ENCODE results near the gene FAH. TPM values are rescaled to one million over a fixed set of nuclear protein-coding genes. Genes with fewer than 3 reads are reported as not detected.

Gene FAH
- total and polyA plus RNA-seq, 10 of the 15 experiments (the other 5 are each of a cell fraction or from before 2014, with no cell fraction given): 36.3 to 121 (median 62.0) TPM

- no peak for TF ChIP-seq MLLT1 (IDR thresholded peaks at IDR 0.05)
These were observed 6.5 kb downstream of the FAH start (continued) for GRCh38 chr15:80159301-80159700.

GRCh38 chr15:80159811-80160569, 7.2 kb downstream of the FAH start:
- WGBS (ENCODE audit: insufficient coverage, insufficient replicate concordance, low lambda C conversion rate, missing lambda C conversion rate): 85% methylated on average over 12 of the region's 12 CpGs
- no peaks in the 10 kb centered on the region for H3K79me2 ChIP-seq (ENCODE audit: control insufficient read depth, insufficient read depth, low read length)
- H3K9me3 ChIP-seq (replicated peaks; ENCODE audit: control insufficient read depth, insufficient read depth, low read length): no peaks in the 10 kb centered on the region
- peaks cover 20% of the 10 kb centered on the region for H3K4me1 ChIP-seq (ENCODE audit: control insufficient read depth, insufficient read depth, low read length)
- POLR2A ChIA-PET: no interaction called here
- peaks cover 4 to 12% of the 10 kb centered on the region in 2 experiments for H3K36me3 ChIP-seq (ENCODE audit: control insufficient read depth in 2 of 2, insufficient read depth in 2 of 2, low read length in 1 of 2)
- BruUV-seq (replicated peaks): no TSS peak
- TF ChIP-seq CHD2 (IDR thresholded peaks at IDR 0.05; ENCODE audit: borderline replicate concordance, low read depth, low read length) (no peak), CREB1 (IDR thresholded peaks at IDR 0.05; ENCODE audit: low read depth) (0 out of 2 replicates have a peak, but pooled peaks have one; percentile 30), TCF12 (IDR thresholded peaks at IDR 0.05; ENCODE audit: low read depth, low read length) (no peak), RUNX3 (IDR thresholded peaks at IDR 0.05; ENCODE audit: low read length) (peak; percentile 64), CREM (IDR thresholded peaks at IDR 0.05; ENCODE audit: low read depth) (peak; percentile 29; the same call in 1 of the 2 replicates), CBFB (IDR thresholded peaks at IDR 0.05; ENCODE audit: low read depth) (0 out of 2 replicates have a peak, but pooled peaks have one; percentile 33), USF1 (IDR thresholded peaks at IDR 0.05; ENCODE audit: borderline replicate concordance, extremely low read length, insufficient read depth, low read depth, low read length) (peak; percentile 35)
- CTCF ChIA-PET: interaction anchor here (0.5 to 2.6 kb wide), 4 partner anchors 13 to 307 kb away, joined by 3 to 8 read pairs (median 6); no protein-coding TSS in a partner anchor
- no peak for FAIRE-seq
- peak overlapping the region; percentile 0 for H2AFZ ChIP-seq (ENCODE audit: control insufficient read depth, low read depth, low read length)
- intact Hi-C loops (cut with micrococcal nuclease; ENCODE audit: unreplicated experiment) (no loop called here), in situ Hi-C loops (cut with MboI) (no loop called here)
- no peak overlapping the region for H3K4me3 ChIP-seq
- SMC1A ChIA-PET (ENCODE audit: uncharacterized antibody, unreplicated experiment): interaction anchor here (0.9 to 1.4 kb wide), 4 partner anchors 9 to 307 kb away, joined by 3 to 4 read pairs (median 3); no protein-coding TSS in a partner anchor
- peak overlapping the region; percentile 1 for H3K4me2 ChIP-seq (ENCODE audit: control insufficient read depth, insufficient read depth)
- H3K27me3 ChIP-seq (replicated peaks in 1 of 2; ENCODE audit: control insufficient read depth in 2 of 2, insufficient read depth in 2 of 2, low read length in 1 of 2): no peaks in the 10 kb centered on the region
- peak; percentile 65 for ATAC-seq
- H4K20me1 ChIP-seq (ENCODE audit: control insufficient read depth, insufficient read depth): no peaks in the 10 kb centered on the region
- DNase-seq (ENCODE audit: low read depth, low spot score): no peak
- RAD21 ChIA-PET (ENCODE audit: unreplicated experiment): interaction anchor here (0.8 to 1.3 kb wide), 2 partner anchors 15 to 307 kb away, joined by 3 read pairs; no protein-coding TSS in a partner anchor
- H3K27ac ChIP-seq (ENCODE audit: control insufficient read depth, insufficient read depth): peak overlapping the region; percentile 69
- H3K9ac ChIP-seq (ENCODE audit: control insufficient read depth, insufficient read depth, low read length): no peak overlapping the region
